ENCODE data around the gene C17orf78. TPM values are rescaled to one million over a fixed set of nuclear protein-coding genes. Genes with fewer than 3 reads are reported as not detected.

Gene C17orf78
- polyA plus RNA-seq, 1 experiment = not detected

DNA sequence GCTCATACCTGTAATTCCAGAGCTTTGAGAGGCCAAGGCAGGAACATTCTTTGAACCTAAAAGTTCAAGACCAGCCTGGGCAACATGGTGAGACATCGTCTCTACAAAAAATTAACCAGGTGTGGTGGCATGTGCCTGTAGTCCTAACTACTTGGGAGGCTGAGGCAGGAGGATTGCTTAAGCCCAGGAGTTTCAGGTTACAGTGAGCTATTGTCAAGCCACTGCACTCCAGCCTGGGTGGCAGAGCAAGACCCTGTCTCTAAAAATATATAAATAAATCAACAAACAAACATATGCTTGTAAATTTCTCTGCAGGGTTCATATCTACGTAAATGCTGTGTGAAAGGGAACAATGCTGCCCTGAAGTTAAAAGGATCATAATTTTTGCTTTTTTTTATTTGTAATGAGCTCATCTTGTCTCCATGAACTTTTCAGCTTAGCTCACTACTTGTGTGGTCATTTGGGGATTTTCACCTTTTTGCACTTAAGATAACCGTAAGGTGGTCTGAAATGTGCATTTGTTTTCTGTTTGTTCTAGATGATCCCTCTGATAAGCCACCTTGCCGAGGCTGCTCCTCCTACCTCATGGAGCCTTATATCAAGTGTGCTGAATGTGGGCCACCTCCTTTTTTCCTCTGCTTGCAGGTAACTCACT lies 47.3 kb downstream of the C17orf78 start:
- H3K4me3 ChIP-seq (ENCODE audit: low read depth, low read length) = no peak overlapping the region
- POLR2A ChIA-PET = no interaction called here
- TF ChIP-seq, protein P1, sequence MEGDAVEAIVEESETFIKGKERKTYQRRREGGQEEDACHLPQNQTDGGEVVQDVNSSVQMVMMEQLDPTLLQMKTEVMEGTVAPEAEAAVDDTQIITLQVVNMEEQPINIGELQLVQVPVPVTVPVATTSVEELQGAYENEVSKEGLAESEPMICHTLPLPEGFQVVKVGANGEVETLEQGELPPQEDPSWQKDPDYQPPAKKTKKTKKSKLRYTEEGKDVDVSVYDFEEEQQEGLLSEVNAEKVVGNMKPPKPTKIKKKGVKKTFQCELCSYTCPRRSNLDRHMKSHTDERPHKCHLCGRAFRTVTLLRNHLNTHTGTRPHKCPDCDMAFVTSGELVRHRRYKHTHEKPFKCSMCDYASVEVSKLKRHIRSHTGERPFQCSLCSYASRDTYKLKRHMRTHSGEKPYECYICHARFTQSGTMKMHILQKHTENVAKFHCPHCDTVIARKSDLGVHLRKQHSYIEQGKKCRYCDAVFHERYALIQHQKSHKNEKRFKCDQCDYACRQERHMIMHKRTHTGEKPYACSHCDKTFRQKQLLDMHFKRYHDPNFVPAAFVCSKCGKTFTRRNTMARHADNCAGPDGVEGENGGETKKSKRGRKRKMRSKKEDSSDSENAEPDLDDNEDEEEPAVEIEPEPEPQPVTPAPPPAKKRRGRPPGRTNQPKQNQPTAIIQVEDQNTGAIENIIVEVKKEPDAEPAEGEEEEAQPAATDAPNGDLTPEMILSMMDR (IDR thresholded peaks at IDR 0.05; ENCODE audit: insufficient read depth, low read depth, low read length) = no peak
- H3K36me3 ChIP-seq (ENCODE audit: control insufficient read depth, insufficient read depth, low read length) = peaks cover 7% of the 10 kb centered on the region
- DNase-seq (ENCODE audit: low read depth) = no peak
- CTCF ChIA-PET = interaction anchor here (1.1 to 1.6 kb wide), 2 partner anchors 15 to 35 kb away, joined by 3 to 5 read pairs; no protein-coding TSS in a partner anchor
- no peaks in the 10 kb centered on the region for H3K27me3 ChIP-seq (ENCODE audit: control insufficient read depth, insufficient read depth, low read length)

DNA sequence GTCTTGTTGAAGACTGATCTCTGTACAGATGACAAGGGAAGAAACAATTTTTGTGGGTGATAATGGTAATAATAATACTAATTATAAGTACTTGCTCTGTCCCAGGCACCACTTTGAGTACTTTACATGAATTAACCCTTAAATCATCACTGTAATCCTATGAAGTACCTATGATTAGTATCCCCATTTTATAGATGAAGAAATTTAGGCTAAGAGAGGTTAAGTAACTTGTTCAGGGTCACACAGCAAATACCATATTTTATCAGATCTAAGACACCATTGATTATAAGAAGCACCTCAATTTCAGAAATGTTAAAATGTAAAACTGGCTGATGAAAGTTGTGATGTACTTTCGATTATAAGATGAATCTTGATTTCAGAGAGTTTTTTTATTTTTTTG lies 49.5 kb downstream of the C17orf78 start:
- no peak overlapping the region for H3K4me3 ChIP-seq (ENCODE audit: low read depth, low read length)
- no peaks in the 10 kb centered on the region for H3K27me3 ChIP-seq (ENCODE audit: control insufficient read depth, insufficient read depth, low read length)
- ChIA-PET CTCF (interaction anchor here (1.6 kb wide), 1 partner anchor 11 kb away, joined by 4 read pairs; no protein-coding TSS in a partner anchor), POLR2A (no interaction called here)
- H3K36me3 ChIP-seq (ENCODE audit: control insufficient read depth, insufficient read depth, low read length) = peaks cover 10% of the 10 kb centered on the region
- TF ChIP-seq, protein P1 (IDR thresholded peaks at IDR 0.05; ENCODE audit: insufficient read depth, low read depth, low read length) = no peak
- no peak for DNase-seq (ENCODE audit: low read depth)

DNA sequence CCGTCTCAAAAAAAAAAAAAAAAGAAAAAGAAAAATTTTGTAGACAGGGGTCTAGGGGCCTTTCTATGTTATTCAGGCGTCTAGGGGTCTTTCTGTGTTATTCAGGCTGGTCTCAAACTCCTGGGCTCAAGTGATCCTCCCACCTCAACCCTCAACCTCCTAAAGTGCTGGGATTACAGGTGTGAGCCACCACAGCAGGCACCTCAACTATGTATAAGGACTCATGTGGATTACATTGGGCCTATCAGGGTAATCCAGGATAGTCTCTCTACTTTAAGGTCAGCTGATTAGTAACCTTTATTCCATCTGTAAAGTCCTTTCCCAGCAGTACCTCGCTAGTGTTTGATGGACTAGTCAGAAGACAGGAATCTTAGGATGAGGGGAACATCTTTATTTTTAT lies 53.3 kb downstream of the C17orf78 start:
- Histone ChIP-seq H3K36me3 (ENCODE audit: control insufficient read depth, insufficient read depth, low read length) (peaks cover 7% of the 10 kb centered on the region), H3K27me3 (ENCODE audit: control insufficient read depth, insufficient read depth, low read length) (no peaks in the 10 kb centered on the region), H3K4me3 (ENCODE audit: low read depth, low read length) (no peak overlapping the region)
- DNase-seq (ENCODE audit: low read depth) = no peak
- TF ChIP-seq, protein P1 (IDR thresholded peaks at IDR 0.05; ENCODE audit: insufficient read depth, low read depth, low read length) = no peak
- ChIA-PET CTCF (interaction anchor here (1.4 kb wide), 1 partner anchor 62 kb away, joined by 3 read pairs; no protein-coding TSS in a partner anchor), POLR2A (no interaction called here)

DNA sequence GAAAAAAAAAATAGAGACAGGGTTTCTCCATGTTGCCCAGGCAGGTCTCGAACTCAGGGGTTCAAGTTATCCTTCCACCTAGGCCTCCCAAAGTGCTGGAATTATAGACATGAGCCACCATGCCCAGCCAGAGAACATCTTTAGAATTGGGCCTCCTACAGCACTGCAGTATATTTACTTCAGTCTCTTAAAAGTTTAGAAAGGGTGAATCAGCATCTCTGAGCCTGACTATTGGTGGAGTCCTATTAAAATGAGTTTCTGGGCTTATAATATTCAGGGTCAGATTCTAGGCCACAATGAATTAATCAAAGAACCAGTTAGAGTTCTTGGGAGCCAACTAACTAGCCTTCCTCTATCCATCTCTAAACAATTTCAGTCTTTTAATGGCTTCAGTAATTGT lies 53.7 kb downstream of the C17orf78 start:
- DNase-seq (ENCODE audit: low read depth) = no peak
- CTCF ChIA-PET = interaction anchor here (1.0 to 1.4 kb wide), 2 partner anchors 56 to 61 kb away, joined by 3 to 4 read pairs; no protein-coding TSS in a partner anchor
- no peaks in the 10 kb centered on the region for H3K27me3 ChIP-seq (ENCODE audit: control insufficient read depth, insufficient read depth, low read length)
- TF ChIP-seq, protein P1 (IDR thresholded peaks at IDR 0.05; ENCODE audit: insufficient read depth, low read depth, low read length) = no peak
- POLR2A ChIA-PET = interaction anchor here (0.6 kb wide), 2 partner anchors 20 to 150 kb away, joined by 3 to 7 read pairs; no protein-coding TSS in a partner anchor
- peaks cover 7% of the 10 kb centered on the region for H3K36me3 ChIP-seq (ENCODE audit: control insufficient read depth, insufficient read depth, low read length)
- H3K4me3 ChIP-seq (ENCODE audit: low read depth, low read length) = no peak overlapping the region

DNA sequence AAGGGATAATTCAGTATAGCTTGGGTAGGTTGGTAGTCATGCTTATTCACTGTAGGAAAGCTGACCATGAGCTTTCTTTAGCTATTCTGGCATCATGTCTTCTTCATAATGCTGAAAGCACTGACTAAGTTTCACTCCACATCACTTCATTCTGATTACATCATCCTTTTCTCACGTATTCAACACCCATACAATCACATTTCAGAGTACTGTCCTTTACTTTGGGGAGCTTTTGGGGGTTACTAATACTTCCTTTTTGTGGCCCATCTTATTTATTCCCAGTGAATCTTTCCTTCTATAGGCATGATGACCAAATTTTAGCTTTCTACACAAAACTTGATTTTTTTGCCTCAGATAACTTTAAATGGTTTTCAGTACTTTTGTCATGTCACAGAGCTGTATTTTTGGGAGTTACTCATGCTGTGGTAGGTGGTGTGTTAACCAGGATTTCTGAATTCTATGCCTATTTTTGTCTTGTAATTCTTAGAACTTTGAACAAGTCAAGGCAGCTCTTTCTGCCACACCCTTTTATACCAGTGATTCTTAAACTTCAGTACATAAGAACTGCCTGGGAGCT lies 54.4 kb downstream of the C17orf78 start:
- no peak overlapping the region for H3K4me3 ChIP-seq (ENCODE audit: low read depth, low read length)

More for the DNA sequence above, 54.4 kb downstream of the C17orf78 start:
- H3K36me3 ChIP-seq (ENCODE audit: control insufficient read depth, insufficient read depth, low read length) = peaks cover 7% of the 10 kb centered on the region
- CTCF ChIA-PET = interaction anchor here (1.0 to 1.4 kb wide), 2 partner anchors 57 to 61 kb away, joined by 3 to 4 read pairs; no protein-coding TSS in a partner anchor
- POLR2A ChIA-PET = interaction anchor here (0.5 to 0.6 kb wide), 4 partner anchors 20 to 150 kb away, joined by 3 to 14 read pairs (median 6); no protein-coding TSS in a partner anchor
- no peak for DNase-seq (ENCODE audit: low read depth)
- TF ChIP-seq, protein P1 (IDR thresholded peaks at IDR 0.05; ENCODE audit: insufficient read depth, low read depth, low read length) = no peak
- H3K27me3 ChIP-seq (ENCODE audit: control insufficient read depth, insufficient read depth, low read length) = no peaks in the 10 kb centered on the region

All from BJ (cell line).